ENCODE measurements around the gene TMPRSS3. TPM values are rescaled to one million over a fixed set of nuclear protein-coding genes. Genes with fewer than 3 reads are reported as not detected.

TMPRSS3 gene
- total RNA-seq, 4 donors from 2014 or later, result 0.34 TPM; not detected in 3

DNA sequence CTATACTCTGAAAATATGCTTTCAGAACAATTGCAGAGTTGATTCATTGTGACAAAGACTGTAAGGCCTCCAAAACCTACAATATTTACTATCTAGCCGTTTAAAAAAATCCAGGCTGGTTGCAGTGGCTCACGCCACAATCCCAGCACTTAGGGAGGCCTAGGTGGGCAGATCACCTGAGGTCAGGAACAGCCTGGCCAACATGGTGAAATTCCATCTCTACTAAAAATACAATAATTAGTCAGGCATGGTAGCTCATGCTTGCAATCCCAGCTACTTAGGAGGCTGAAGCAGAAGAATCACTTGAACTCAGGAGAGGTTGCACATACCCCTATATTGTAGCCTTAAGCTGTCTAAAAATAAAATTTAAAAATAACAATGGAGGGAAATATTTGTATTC is 39.8 kb downstream of the TMPRSS3 start:
- TF ChIP-seq, protein P1, sequence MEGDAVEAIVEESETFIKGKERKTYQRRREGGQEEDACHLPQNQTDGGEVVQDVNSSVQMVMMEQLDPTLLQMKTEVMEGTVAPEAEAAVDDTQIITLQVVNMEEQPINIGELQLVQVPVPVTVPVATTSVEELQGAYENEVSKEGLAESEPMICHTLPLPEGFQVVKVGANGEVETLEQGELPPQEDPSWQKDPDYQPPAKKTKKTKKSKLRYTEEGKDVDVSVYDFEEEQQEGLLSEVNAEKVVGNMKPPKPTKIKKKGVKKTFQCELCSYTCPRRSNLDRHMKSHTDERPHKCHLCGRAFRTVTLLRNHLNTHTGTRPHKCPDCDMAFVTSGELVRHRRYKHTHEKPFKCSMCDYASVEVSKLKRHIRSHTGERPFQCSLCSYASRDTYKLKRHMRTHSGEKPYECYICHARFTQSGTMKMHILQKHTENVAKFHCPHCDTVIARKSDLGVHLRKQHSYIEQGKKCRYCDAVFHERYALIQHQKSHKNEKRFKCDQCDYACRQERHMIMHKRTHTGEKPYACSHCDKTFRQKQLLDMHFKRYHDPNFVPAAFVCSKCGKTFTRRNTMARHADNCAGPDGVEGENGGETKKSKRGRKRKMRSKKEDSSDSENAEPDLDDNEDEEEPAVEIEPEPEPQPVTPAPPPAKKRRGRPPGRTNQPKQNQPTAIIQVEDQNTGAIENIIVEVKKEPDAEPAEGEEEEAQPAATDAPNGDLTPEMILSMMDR (IDR thresholded peaks at IDR 0.05; ENCODE audit: low read depth), result no peak

- TF ChIP-seq, protein P1 (IDR thresholded peaks at IDR 0.05; ENCODE audit: low read depth), result no peak
Measured at GRCh38 chr21:42353623-42354022, 42.2 kb downstream of the TMPRSS3 start.

DNA sequence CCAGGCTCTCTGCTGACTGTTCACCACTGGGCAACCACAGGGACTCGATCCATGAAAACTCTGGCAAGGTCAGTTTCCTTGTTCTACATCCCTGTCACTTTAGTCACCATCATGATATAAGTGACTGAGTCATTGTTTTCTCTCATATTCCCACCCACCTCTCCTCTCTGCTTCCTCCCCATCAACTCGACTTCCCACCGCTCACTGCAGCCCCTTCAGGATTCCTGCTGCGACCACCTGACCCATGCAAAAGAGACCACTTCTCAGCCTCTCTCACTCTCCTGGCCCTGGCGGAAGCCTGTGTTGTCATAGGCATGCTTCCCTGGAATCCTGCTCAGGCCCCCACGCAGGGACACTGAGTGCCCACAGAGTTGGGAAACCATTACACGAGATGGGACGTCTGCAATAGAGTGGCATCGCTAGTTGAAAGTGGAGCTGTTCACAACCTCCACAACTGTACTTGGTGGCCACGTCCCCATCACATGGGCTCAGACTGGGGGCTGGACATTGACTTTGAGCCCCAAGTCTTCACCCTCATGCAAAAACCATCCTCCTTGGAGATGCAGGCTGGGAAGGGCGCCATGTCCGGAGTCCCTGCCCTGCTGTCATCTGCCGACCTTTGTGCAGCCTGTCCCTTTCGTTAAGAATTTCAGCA is 43.3 kb downstream of the TMPRSS3 start:
- TF ChIP-seq, protein P1 (IDR thresholded peaks at IDR 0.05; ENCODE audit: low read depth), result no peak

GRCh38 chr21:42351626-42352440 is 44.0 kb downstream of the TMPRSS3 start:
- TF ChIP-seq, protein P1 (IDR thresholded peaks at IDR 0.05; ENCODE audit: low read depth), result no peak

- TF ChIP-seq, protein P1 (IDR thresholded peaks at IDR 0.05; ENCODE audit: low read depth), result no peak
Measured at GRCh38 chr21:42350927-42351426, 44.9 kb downstream of the TMPRSS3 start, which contains the start of gene TFF2. Gene TFF2 (minus strand): TSS chr21:42350994. CDS start chr21:42350957, 37 bp downstream.

GRCh38 chr21:42350318-42350910 is 45.4 kb downstream of the TMPRSS3 start:
- TF ChIP-seq, protein P1 (IDR thresholded peaks at IDR 0.05; ENCODE audit: low read depth), result no peak

All from subcutaneous adipose tissue (tissue), 4 donors.